ACC112 (cell line): ENCODE measurements around the gene YWHAQ.
"Not testable (repeated sequence)": the region's sequence is repeated elsewhere in the genome, so short reads cannot be mapped to it uniquely, and the experiment has no call there.

Experiments
- H2AFZ ChIP-seq: fragments of 200-600 bp; sonication (generic); one replicate; pipeline ENCODE4 v1.6.0; 2017; ENCODE audit warnings: antibody characterized with exemption, low read length; ENCODE audit not compliant: unreplicated experiment
- H3K27ac ChIP-seq: fragments of 200-600 bp; sonication (generic); 2 replicates; pipeline ENCODE4 v1.5.1; 2014; ENCODE audit warnings: low read depth, mild to moderate bottlenecking, antibody characterized with exemption, low read length, moderate library complexity
- H3K27me3 ChIP-seq: fragments of 200-600 bp; sonication (generic); 2 replicates; pipeline ENCODE4 v1.6.1; 2014; ENCODE audit warnings: mild to moderate bottlenecking, antibody characterized with exemption, low read length, moderate library complexity, mixed read lengths; ENCODE audit not compliant: insufficient read depth
- H3K36me3 ChIP-seq: fragments of 200-600 bp; sonication (generic); 2 replicates; pipeline ENCODE4 v1.6.1; 2016; ENCODE audit warnings: mild to moderate bottlenecking, antibody characterized with exemption, low read length, moderate library complexity, mixed read lengths; ENCODE audit not compliant: insufficient read depth
- H3K4me1 ChIP-seq: fragments of 200-600 bp; sonication (generic); one replicate; pipeline ENCODE4 v1.6.1; 2016; ENCODE audit warnings: low read length, mixed read lengths; ENCODE audit not compliant: insufficient read depth, unreplicated experiment, control insufficient read depth
- H3K4me3 ChIP-seq: fragments of 200-600 bp; sonication (generic); 2 replicates; pipeline ENCODE4 v1.5.1; 2014; ENCODE audit warnings: mild to moderate bottlenecking, low read depth, low read length
- H3K79me2 ChIP-seq: fragments of 200-600 bp; sonication (generic); one replicate; pipeline ENCODE4 v1.6.0; 2016; ENCODE audit warnings: low read length; ENCODE audit not compliant: control insufficient read depth, unreplicated experiment, insufficient read depth

Gene YWHAQ

GRCh38 chr2:9550859-9551391 is 79.9 kb downstream of the YWHAQ start:
- H3K79me2 ChIP-seq, result peaks cover 85% of the 10 kb centered on the region
- peak overlapping the region; percentile 30; the same call in 1 of the 2 replicates for H3K27ac ChIP-seq
- not testable (repeated sequence) for H2AFZ ChIP-seq, H3K4me3 ChIP-seq, H3K36me3 ChIP-seq, H3K27me3 ChIP-seq
- H3K4me1 ChIP-seq, result peaks cover 47% of the 10 kb centered on the region

GRCh38 chr2:9549420-9549819 is 81.4 kb downstream of the YWHAQ start:
- Histone ChIP-seq H3K27ac (no peak overlapping the region), H3K4me1 (peaks cover 47% of the 10 kb centered on the region), H3K79me2 (peaks cover 91% of the 10 kb centered on the region), H3K27me3 (no peaks in the 10 kb centered on the region), H3K36me3 (no peaks in the 10 kb centered on the region), H3K4me3 (no peak overlapping the region), H2AFZ (no peak overlapping the region)

GRCh38 chr2:9548506-9548905 is 82.3 kb downstream of the YWHAQ start:
- H3K79me2 ChIP-seq, result peaks cover 90% of the 10 kb centered on the region
- H3K4me3 ChIP-seq, result no peak overlapping the region
- no peaks in the 10 kb centered on the region for H3K27me3 ChIP-seq
- peaks cover 42% of the 10 kb centered on the region for H3K4me1 ChIP-seq
- peak overlapping the region; percentile 52 for H3K27ac ChIP-seq
- no peaks in the 10 kb centered on the region for H3K36me3 ChIP-seq
- H2AFZ ChIP-seq, result no peak overlapping the region

- Histone ChIP-seq H3K79me2 (peaks cover 92% of the 10 kb centered on the region), H2AFZ (no peak overlapping the region), H3K27ac (peak overlapping the region; percentile 41), H3K4me3 (no peak overlapping the region), H3K4me1 (peaks cover 36% of the 10 kb centered on the region), H3K36me3 (no peaks in the 10 kb centered on the region), H3K27me3 (no peaks in the 10 kb centered on the region)
Measured at GRCh38 chr2:9547262-9547991, 83.4 kb downstream of the YWHAQ start.

- H3K27me3 ChIP-seq, result no peaks in the 10 kb centered on the region
- H2AFZ ChIP-seq, result no peak overlapping the region
- H3K4me1 ChIP-seq, result peaks cover 27% of the 10 kb centered on the region
- H3K36me3 ChIP-seq, result no peaks in the 10 kb centered on the region
- H3K79me2 ChIP-seq, result peaks cover 90% of the 10 kb centered on the region
- no peak overlapping the region for H3K27ac ChIP-seq
- H3K4me3 ChIP-seq, result no peak overlapping the region
Measured at GRCh38 chr2:9545502-9545901, 85.3 kb downstream of the YWHAQ start.

- peaks cover 39% of the 10 kb centered on the region for H3K4me1 ChIP-seq
- no peak overlapping the region for H3K4me3 ChIP-seq
- no peaks in the 10 kb centered on the region for H3K27me3 ChIP-seq
- no peak overlapping the region for H2AFZ ChIP-seq
- H3K27ac ChIP-seq, result no peak overlapping the region
- H3K36me3 ChIP-seq, result no peaks in the 10 kb centered on the region
- H3K79me2 ChIP-seq, result peaks cover 76% of the 10 kb centered on the region
Measured at GRCh38 chr2:9543557-9543956, 87.2 kb downstream of the YWHAQ start.

GRCh38 chr2:9539531-9539930 is 91.3 kb downstream of the YWHAQ start:
- Histone ChIP-seq H3K27ac (peak overlapping the region; percentile 100), H2AFZ (no peak overlapping the region), H3K79me2 (peaks cover 55% of the 10 kb centered on the region), H3K27me3 (no peaks in the 10 kb centered on the region), H3K4me3 (peak overlapping the region; percentile 70), H3K36me3 (peaks cover 5% of the 10 kb centered on the region), H3K4me1 (peaks cover 32% of the 10 kb centered on the region)

GRCh38 chr2:9538000-9538507 is 92.7 kb downstream of the YWHAQ start:
- H2AFZ ChIP-seq, result no peak overlapping the region
- H3K27me3 ChIP-seq, result no peaks in the 10 kb centered on the region
- peaks cover 41% of the 10 kb centered on the region for H3K79me2 ChIP-seq
- H3K4me3 ChIP-seq, result peak overlapping the region; percentile 63
- peaks cover 5% of the 10 kb centered on the region for H3K36me3 ChIP-seq
- H3K27ac ChIP-seq, result peak overlapping the region; percentile 100
- H3K4me1 ChIP-seq, result peaks cover 32% of the 10 kb centered on the region

- Histone ChIP-seq H2AFZ (no peak overlapping the region), H3K27me3 (no peaks in the 10 kb centered on the region), H3K36me3 (peaks cover 5% of the 10 kb centered on the region), H3K4me1 (peaks cover 32% of the 10 kb centered on the region), H3K79me2 (peaks cover 31% of the 10 kb centered on the region), H3K4me3 (no peak overlapping the region), H3K27ac (peak overlapping the region; percentile 100; the same call in 1 of the 2 replicates)
Measured at GRCh38 chr2:9536504-9536903, 94.3 kb downstream of the YWHAQ start.

GRCh38 chr2:9535177-9535576 is 95.6 kb downstream of the YWHAQ start:
- Histone ChIP-seq H3K36me3 (peaks cover 11% of the 10 kb centered on the region), H3K27me3 (no peaks in the 10 kb centered on the region), H3K79me2 (peaks cover 19% of the 10 kb centered on the region), H2AFZ (no peak overlapping the region), H3K27ac (no peak overlapping the region), H3K4me1 (peaks cover 23% of the 10 kb centered on the region), H3K4me3 (no peak overlapping the region)
